Stimulated activated CD4-positive, alpha-beta T cell treated with anti-CD3 and anti-CD28 coated beads, Interleukin-4, amount 100 ng/mL, for 48 hours (primary cell): Measurements from ENCODE around the gene INSYN1.
"Not testable (repeated sequence)": the region's sequence is repeated elsewhere in the genome, so short reads cannot be mapped to it uniquely, and the experiment has no call there.

Experiments used
- DNase-seq, 2 donors: peaks; one replicate each; pipeline ENCODE4 v3.0.0-alpha.2; 2020; ENCODE audit warnings: low read depth in 2 of 2

INSYN1 gene

GRCh38 chr15:73749971-73750370 is 3.2 kb downstream of the INSYN1 start:
- no peak for DNase-seq

GRCh38 chr15:73749533-73749932 is 3.6 kb downstream of the INSYN1 start:
- DNase-seq = no peak

- DNase-seq = no peak
These were observed 4.4 kb downstream of the INSYN1 start for GRCh38 chr15:73748730-73749129.

- DNase-seq = no peak
These were observed 5.1 kb downstream of the INSYN1 start for GRCh38 chr15:73747847-73748590.

- no peak for DNase-seq
These were observed 6.3 kb downstream of the INSYN1 start for GRCh38 chr15:73746883-73747282.

- DNase-seq = no peak
These were observed 6.9 kb downstream of the INSYN1 start for GRCh38 chr15:73746261-73746660.

- no peak for DNase-seq
These were observed 8.1 kb downstream of the INSYN1 start for GRCh38 chr15:73745073-73745472.

GRCh38 chr15:73744293-73744692 is 8.9 kb downstream of the INSYN1 start:
- DNase-seq = no peak

GRCh38 chr15:73741321-73741836 is 11.8 kb downstream of the INSYN1 start:
- no peak for DNase-seq

GRCh38 chr15:73740152-73741048 is 12.8 kb downstream of the INSYN1 start:
- DNase-seq = no peak

GRCh38 chr15:73737535-73737934 is 15.6 kb downstream of the INSYN1 start:
- DNase-seq = no peak

GRCh38 chr15:73732930-73733329 is 20.2 kb downstream of the INSYN1 start:
- no peak for DNase-seq

- not testable (repeated sequence) for DNase-seq
These were observed 21.1 kb downstream of the INSYN1 start for GRCh38 chr15:73732051-73732450.

- DNase-seq = no peak
These were observed 25.7 kb downstream of the INSYN1 start for GRCh38 chr15:73727330-73727976.

- DNase-seq = no peak
These were observed 28.9 kb downstream of the INSYN1 start for GRCh38 chr15:73724212-73724611.

GRCh38 chr15:73723191-73723590 is 30.0 kb downstream of the INSYN1 start:
- no peak for DNase-seq

GRCh38 chr15:73722425-73722824 is 30.7 kb downstream of the INSYN1 start:
- no peak for DNase-seq

GRCh38 chr15:73718694-73719093 is 34.5 kb downstream of the INSYN1 start:
- no peak for DNase-seq

- DNase-seq = no peak
These were observed 35.3 kb downstream of the INSYN1 start for GRCh38 chr15:73717802-73718201.

GRCh38 chr15:73717206-73717605 is 35.9 kb downstream of the INSYN1 start:
- DNase-seq = no peak

- DNase-seq = no peak
These were observed 36.7 kb downstream of the INSYN1 start for GRCh38 chr15:73716417-73716816.

GRCh38 chr15:73715417-73715816 is 37.7 kb downstream of the INSYN1 start:
- no peak for DNase-seq
